B cell (primary cell): ENCODE data around the gene DMXL2.

Experiments
- CTCF ChIP-seq: fragments of 200-600 bp; IDR thresholded peaks from one replicate; pipeline ENCODE4 v1.8.0; 2022; ENCODE audit warnings: antibody characterized with exemption, mild to moderate bottlenecking
- EZH2 ChIP-seq: IDR thresholded peaks from 2 replicates; pipeline ENCODE4 v1.6.1; 2012; ENCODE audit warnings: borderline replicate concordance, low read depth, mild to moderate bottlenecking, moderate library complexity, low read length; ENCODE audit not compliant: insufficient read depth, poor library complexity, severe bottlenecking

- TF ChIP-seq CTCF (no peak), EZH2 (no peak)
These were observed 19.6 kb downstream of the DMXL2 start for GRCh38 chr15:51603002-51603401.
